Vagina (tissue), 2 donors: Measurements from ENCODE around the gene RBM10.

Source experiments
- CTCF ChIP-seq, 3 experiments: fragments of 450-650 bp in 2 of 3; fragments of 200-600 bp in 1 of 3; sonication (generic) in 1 of 3; IDR thresholded peaks; one replicate each; pipeline ENCODE4 v1.5.1; 2017 to 2019; ENCODE audit warnings: antibody characterized with exemption in 3 of 3, mild to moderate bottlenecking in 2 of 3, moderate library complexity in 2 of 3
- POLR2A ChIP-seq, 2 donors: fragments of 450-650 bp; IDR thresholded peaks; one replicate each; pipeline ENCODE4 v1.6.1; 2017; ENCODE audit warnings: antibody characterized with exemption in 2 of 2, mild to moderate bottlenecking in 2 of 2, moderate library complexity in 2 of 2

- TF ChIP-seq CTCF (IDR thresholded peaks at IDR 0.05) (no peak), POLR2A (IDR thresholded peaks at IDR 0.05) (no peak)
Observed at GRCh38 chrX:47181301-47181700, 36.3 kb downstream of the RBM10 start.
